Measurements from ENCODE around the gene EXOSC5. TPM values are rescaled to one million over a fixed set of nuclear protein-coding genes. Genes with fewer than 3 reads are reported as not detected.

EXOSC5 gene
- total RNA-seq, 1 experiment from 2014 or later: 58.7 TPM

DNA sequence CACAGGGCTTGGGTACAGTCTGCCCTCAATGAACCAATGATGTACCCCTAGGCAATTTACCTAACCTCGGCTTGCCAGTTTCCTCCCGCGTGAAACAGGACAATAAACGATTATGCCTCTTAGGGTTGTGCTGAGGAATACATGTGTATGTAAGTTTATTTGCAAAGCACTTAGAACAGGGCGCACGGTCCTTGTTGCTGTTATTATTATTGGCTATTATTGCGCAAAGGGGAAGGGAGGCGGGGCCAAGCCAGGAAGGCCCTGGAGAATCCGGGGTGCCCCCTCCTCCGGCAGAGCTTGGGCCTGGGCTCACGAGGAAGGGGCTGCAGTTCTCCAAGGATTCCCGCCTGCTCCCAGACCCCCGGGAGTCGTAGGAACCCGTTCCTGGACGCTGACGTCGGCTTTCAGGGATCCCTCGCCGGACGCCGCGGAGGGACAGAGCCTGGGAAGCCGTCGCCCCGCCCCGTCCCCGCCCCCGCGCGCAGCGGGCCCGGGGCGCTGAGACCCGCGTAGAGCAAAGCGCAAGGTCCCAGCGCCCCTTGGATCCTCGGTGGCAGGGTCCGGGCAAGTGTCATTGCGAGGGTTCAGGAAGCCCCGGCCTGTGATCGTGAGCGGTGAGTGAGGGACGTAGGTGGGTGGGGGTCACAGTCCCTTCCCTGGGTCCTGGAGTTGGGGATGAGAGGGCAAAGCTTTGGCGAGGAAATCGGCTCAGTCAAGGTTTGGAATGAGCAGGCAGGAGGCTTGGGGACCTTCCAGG is 20.7 kb downstream of the EXOSC5 start, which contains the start of gene TMEM91:
Gene TMEM91, plus strand, starts transcription at position 293 of the 757 bp plus-strand sequence. CDS start 1,777 bp downstream, outside the sequence.
- peak; percentile 69 for DNase-seq
- no peak within 1 kb of the TSS for H3K4ac ChIP-seq (ENCODE audit: low read depth, low read length)
- TF ChIP-seq, protein P1, sequence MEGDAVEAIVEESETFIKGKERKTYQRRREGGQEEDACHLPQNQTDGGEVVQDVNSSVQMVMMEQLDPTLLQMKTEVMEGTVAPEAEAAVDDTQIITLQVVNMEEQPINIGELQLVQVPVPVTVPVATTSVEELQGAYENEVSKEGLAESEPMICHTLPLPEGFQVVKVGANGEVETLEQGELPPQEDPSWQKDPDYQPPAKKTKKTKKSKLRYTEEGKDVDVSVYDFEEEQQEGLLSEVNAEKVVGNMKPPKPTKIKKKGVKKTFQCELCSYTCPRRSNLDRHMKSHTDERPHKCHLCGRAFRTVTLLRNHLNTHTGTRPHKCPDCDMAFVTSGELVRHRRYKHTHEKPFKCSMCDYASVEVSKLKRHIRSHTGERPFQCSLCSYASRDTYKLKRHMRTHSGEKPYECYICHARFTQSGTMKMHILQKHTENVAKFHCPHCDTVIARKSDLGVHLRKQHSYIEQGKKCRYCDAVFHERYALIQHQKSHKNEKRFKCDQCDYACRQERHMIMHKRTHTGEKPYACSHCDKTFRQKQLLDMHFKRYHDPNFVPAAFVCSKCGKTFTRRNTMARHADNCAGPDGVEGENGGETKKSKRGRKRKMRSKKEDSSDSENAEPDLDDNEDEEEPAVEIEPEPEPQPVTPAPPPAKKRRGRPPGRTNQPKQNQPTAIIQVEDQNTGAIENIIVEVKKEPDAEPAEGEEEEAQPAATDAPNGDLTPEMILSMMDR (conservative IDR thresholded peaks at IDR 0.05): no peak
- H3K18ac ChIP-seq (ENCODE audit: insufficient read length, low read depth, low read length): no peak within 1 kb of the TSS
- no peaks in the 10 kb centered on the region for H3K9me3 ChIP-seq (ENCODE audit: control insufficient read depth, low read depth, low read length)
- H2BK120ac ChIP-seq (ENCODE audit: low read depth, low read length, poor library complexity, severe bottlenecking): no peak within 1 kb of the TSS
- H4K5ac ChIP-seq (ENCODE audit: insufficient read length, low read depth, low read length): no peak within 1 kb of the TSS
- peak within 1 kb of the TSS; percentile 96 for H3K4me2 ChIP-seq (ENCODE audit: insufficient read depth, insufficient read length, low read length)
- no peak within 1 kb of the TSS for H3K23ac ChIP-seq (ENCODE audit: insufficient read length, low read depth, low read length)
- no peak within 1 kb of the TSS for H3K56ac ChIP-seq (ENCODE audit: insufficient read length, low read depth, low read length)
- no peak within 1 kb of the TSS for H3T11ph ChIP-seq (ENCODE audit: low read length)
- H3K36me3 Mint-ChIP-seq (ENCODE audit: insufficient read depth in 1 of 3, low read depth in 3 of 3): no peaks in the 10 kb centered on the region; a peak in 1 of 7 replicates
- no peaks in the 10 kb centered on the region for H3K79me2 ChIP-seq (ENCODE audit: insufficient read depth, low read length)
- no peak within 1 kb of the TSS for H2BK15ac ChIP-seq (ENCODE audit: low read depth, low read length)
- peak within 1 kb of the TSS; percentile 75 to 79 for H3K4me3 Mint-ChIP-seq
- H2AFZ ChIP-seq (ENCODE audit: low read length): peak within 1 kb of the TSS; percentile 53
- peaks cover 7% of the 10 kb centered on the region for H3K23me2 ChIP-seq (ENCODE audit: insufficient read length, low read depth, low read length, poor library complexity, severe bottlenecking)
- peaks cover 12 to 19% of the 10 kb centered on the region in 2 experiments for H3K4me1 Mint-ChIP-seq
- H3K9ac ChIP-seq (ENCODE audit: extremely low read depth, insufficient read length, low read length): peak within 1 kb of the TSS; percentile 45
- peaks cover 2% of the 10 kb centered on the region; the same call in 1 of the 2 replicates for H3K4me1 ChIP-seq (ENCODE audit: insufficient read depth, low read length)
- H2AK5ac ChIP-seq (ENCODE audit: insufficient read length, low read length): no peak within 1 kb of the TSS
- H3K27me3 ChIP-seq (ENCODE audit: insufficient read depth, low read length): no peaks in the 10 kb centered on the region
- H3K9me3 Mint-ChIP-seq: no peaks in the 10 kb centered on the region; a peak in 1 of 5 replicates
- H2BK12ac ChIP-seq (ENCODE audit: insufficient read length, low read depth, low read length): no peak within 1 kb of the TSS
- no peak within 1 kb of the TSS for H4K8ac ChIP-seq (replicated peaks; ENCODE audit: insufficient read length, low read depth, low read length)
- H3K27me3 Mint-ChIP-seq (ENCODE audit: low read depth): peaks cover 9% of the 10 kb centered on the region
- H4K91ac ChIP-seq (ENCODE audit: insufficient read length, low read depth, low read length): no peak within 1 kb of the TSS
- H2BK20ac ChIP-seq (ENCODE audit: low read depth, low read length, poor library complexity, severe bottlenecking): no peak within 1 kb of the TSS
- H3K79me1 ChIP-seq (ENCODE audit: insufficient read depth, low read depth, low read length, poor library complexity, severe bottlenecking): no peaks in the 10 kb centered on the region
- H3K14ac ChIP-seq (ENCODE audit: insufficient read depth, low read length): peak within 1 kb of the TSS; percentile 70; the same call in 1 of the 2 replicates
- H2BK5ac ChIP-seq (ENCODE audit: insufficient read length, low read length): no peak within 1 kb of the TSS
- no peak within 1 kb of the TSS for H3K27ac ChIP-seq (ENCODE audit: insufficient read length, low read depth, low read length)
- no CpG with 5 or more reads among the region's 47 CpGs for WGBS (ENCODE audit: extremely low coverage, insufficient read length, low lambda C conversion rate)
- no peaks in the 10 kb centered on the region for H4K20me1 ChIP-seq (ENCODE audit: control insufficient read depth, insufficient read depth, insufficient read length)
- H3K27ac Mint-ChIP-seq: peak within 1 kb of the TSS in 2 of 3 experiments; percentile 6 to 25; a peak in 3 of 7 replicates
